GM23248 (cell line): ENCODE data around the gene ICA1.

ENCODE experiments used
- EZH2 ChIP-seq: fragments of 200-600 bp; sonication (generic); IDR thresholded peaks from 2 replicates; pipeline ENCODE4 v1.6.1; 2018; ENCODE audit warnings: antibody characterized with exemption, mild to moderate bottlenecking; ENCODE audit not compliant: insufficient read depth, poor library complexity, severe bottlenecking
- EZH2phosphoT487 ChIP-seq: fragments of 200-600 bp; sonication (generic); IDR thresholded peaks from 2 replicates; pipeline ENCODE4 v1.6.1; 2018; ENCODE audit warnings: antibody characterized with exemption, moderate library complexity, mild to moderate bottlenecking, low read depth; ENCODE audit not compliant: insufficient read depth

GRCh38 chr7:8094164-8095140, 167.5 kb downstream of the ICA1 start:
- TF ChIP-seq EZH2phosphoT487 (no peak), EZH2 (no peak)
